ENCODE data around the gene STYK1. TPM values are rescaled to one million over a fixed set of nuclear protein-coding genes. Genes with fewer than 3 reads are reported as not detected.

STYK1 gene
- total and polyA plus RNA-seq, 4 donors: 0.03 to 1.3 (median 0.08) TPM; not detected in 1

- 91% methylated on average over 6 of the region's 6 CpGs for WGBS
- H3K27ac ChIP-seq (ENCODE audit: low read depth in 1 of 2, low read length in 2 of 2): no peak overlapping the region
- no peaks in the 10 kb centered on the region for H3K27me3 ChIP-seq (ENCODE audit: control insufficient read depth in 4 of 4, insufficient read depth in 4 of 4, low read length in 3 of 4)
- no peaks in the 10 kb centered on the region for H3K9me3 ChIP-seq (ENCODE audit: control insufficient read depth in 4 of 4, low read length in 3 of 4)
- DNase-seq (ENCODE audit: low spot score): no peak
- peaks cover 0 to 1% (median 0%) of the 10 kb centered on the region in 4 donors for H3K4me1 ChIP-seq (ENCODE audit: control insufficient read depth in 4 of 4, insufficient read depth in 4 of 4, low read length in 3 of 4)
- H3K36me3 ChIP-seq (ENCODE audit: control insufficient read depth in 4 of 4, insufficient read depth in 3 of 4, low read depth in 1 of 4, low read length in 3 of 4): peaks cover 0 to 38% (median 17%) of the 10 kb centered on the region in 4 donors
- no peak overlapping the region for H3K9ac ChIP-seq (ENCODE audit: low read depth in 1 of 2, low read length in 2 of 2)
- no peak overlapping the region for H3K4me3 ChIP-seq (ENCODE audit: low read depth in 1 of 3, low read length in 3 of 3)
- TF ChIP-seq HNF4A (conservative IDR thresholded peaks at IDR 0.05) (no peak), ATF3 (IDR thresholded peaks at IDR 0.05) (no peak), TAF1 (conservative IDR thresholded peaks at IDR 0.05) (no peak), EGR1 (IDR thresholded peaks at IDR 0.05; ENCODE audit: low read depth in 2 of 2) (no peak), REST (IDR thresholded peaks at IDR 0.05) (no peak), NR2F2 (IDR thresholded peaks at IDR 0.05) (no peak), CTCF (IDR thresholded peaks at IDR 0.05; ENCODE audit: low read depth, low read length, missing input control) (no peak), JUND (IDR thresholded peaks at IDR 0.05) (no peak), RXRA (IDR thresholded peaks at IDR 0.05) (no peak), FOXA2 (IDR thresholded peaks at IDR 0.05) (no peak), MAX (IDR thresholded peaks at IDR 0.05) (no peak), YY1 (IDR thresholded peaks at IDR 0.05) (no peak), RAD21 (IDR thresholded peaks at IDR 0.05) (no peak), FOXA1 (IDR thresholded peaks at IDR 0.05) (no peak), GABPA (IDR thresholded peaks at IDR 0.05 in 1 of 2, conservative IDR thresholded peaks at IDR 0.05 in 1 of 2) (no peak), HNF4G (IDR thresholded peaks at IDR 0.05) (no peak), SP1 (IDR thresholded peaks at IDR 0.05) (no peak), ZBTB33 (IDR thresholded peaks at IDR 0.05) (no peak)
These were observed 41.6 kb upstream of the STYK1 start for GRCh38 chr12:10715491-10715890.

Data from liver (tissue), 9 donors.